HG03066 (cell line): ENCODE results near the gene DNA2.

ENCODE experiments used
- ATAC-seq: cut with Tn5 transposase; IDR thresholded peaks from one replicate; pipeline ENCODE4 v1.9.1; 2021; ENCODE audit warnings: low read depth; ENCODE audit not compliant: unreplicated experiment

The DNA2 gene

GRCh38 chr10:68364101-68364886, 107.5 kb downstream of the DNA2 start:
- ATAC-seq, result no peak
